HepG2 (cell line): Measurements from ENCODE around the gene MORN1. TPM values are rescaled to one million over a fixed set of nuclear protein-coding genes. Genes with fewer than 3 reads are reported as not detected.

ENCODE experiments used
- DBP ChIP-seq: sonication (generic); formaldehyde crosslinking; IDR thresholded peaks from 2 replicates; pipeline ENCODE4 v1.4.0; 2020; ENCODE audit warnings: missing genetic modification reagents; ENCODE audit errors: not compliant biosample characterization
- ERF ChIP-seq: IDR thresholded peaks from 2 replicates; pipeline ENCODE4 v1.6.1; 2018; ENCODE audit warnings: missing biosample characterization, missing genetic modification reagents
- ESRRA ChIP-seq: sonication (generic); formaldehyde crosslinking; IDR thresholded peaks from 2 replicates; pipeline ENCODE4 v1.5.1; 2020; ENCODE audit warnings: mild to moderate bottlenecking, low read depth, missing genetic modification reagents
- HOXA3 ChIP-seq: sonication (generic); formaldehyde crosslinking; IDR thresholded peaks from 2 replicates; pipeline ENCODE4 v1.5.0; 2020; ENCODE audit warnings: missing genetic modification reagents
- NPAS2 ChIP-seq: sonication (generic); formaldehyde crosslinking; IDR thresholded peaks from 2 replicates; pipeline ENCODE4 v1.8.0; 2022; ENCODE audit warnings: mild to moderate bottlenecking, missing genetic modification reagents, borderline replicate concordance
- SRSF4 ChIP-seq: fragments of 200-400 bp; formaldehyde crosslinking; IDR thresholded peaks from one replicate; pipeline ENCODE4 v1.6.1; 2018; ENCODE audit warnings: mild to moderate bottlenecking, low read depth, low read length, moderate library complexity; ENCODE audit not compliant: poor library complexity, severe bottlenecking
- UBTF ChIP-seq: sonication (generic); formaldehyde crosslinking; IDR thresholded peaks from 2 replicates; pipeline ENCODE4 v1.4.0; 2020; ENCODE audit warnings: mild to moderate bottlenecking, missing genetic modification reagents
- ZFP90 ChIP-seq: sonication (generic); formaldehyde crosslinking; IDR thresholded peaks from 2 replicates; pipeline ENCODE4 v1.8.0; 2022; ENCODE audit warnings: missing genetic modification reagents, mild to moderate bottlenecking, inconsistent platforms, borderline replicate concordance
- ZNF234 ChIP-seq: sonication (generic); formaldehyde crosslinking; conservative IDR thresholded peaks from 2 replicates; pipeline ENCODE4 v1.5.1; 2020; ENCODE audit warnings: mild to moderate bottlenecking, missing genetic modification reagents
- ZNF883 ChIP-seq: sonication (generic); formaldehyde crosslinking; IDR thresholded peaks from 2 replicates; pipeline ENCODE4 v1.5.1; 2020; ENCODE audit warnings: mild to moderate bottlenecking, missing genetic modification reagents; ENCODE audit errors: not compliant biosample characterization
- polyA plus RNA-seq, 8 experiments: library from polyadenylated mRNA; depleted of rRNA in 3 of 8; stranded (reverse) in 7 of 8; unstranded in 1 of 8; fragments of >200 nt; fragmentation: Illumina TruSeq in 4 of 8; extraction: Trizol in 4 of 8; gene quantifications; 2 replicates each; pipeline versions ENCODE4 v1.2.1 to v1.2.3, GENCODE V29; 2011 to 2016; ENCODE audit warnings: low read depth in 4 of 8, missing spikeins in 1 of 8, mixed read lengths in 1 of 8; ENCODE audit not compliant: insufficient read depth in 1 of 8
- total RNA-seq, 5 experiments: library from RNA; depleted of rRNA; stranded (reverse); fragments of >200 nt; fragmentation: Illumina TruSeq; extraction: Trizol; gene quantifications; 2 replicates each; pipeline ENCODE4 v1.2.3, GENCODE V29; 2016; ENCODE audit warnings: low read depth in 1 of 5

The MORN1 gene
- total and polyA plus RNA-seq, 2 of the 13 experiments (the other 11 are each of a cell fraction or from before 2014, with no cell fraction given): 3.1 to 6.5 TPM

GRCh38 chr1:2384130-2384860, 7.1 kb downstream of the MORN1 start (continued):
- TF ChIP-seq UBTF (CRISPR knock-in tag): no peak
- TF ChIP-seq SRSF4: no peak
- no peak for TF ChIP-seq NPAS2
- no peak; the same call in 1 of the 2 replicates for TF ChIP-seq HOXA3 (CRISPR knock-in tag)
- no peak for TF ChIP-seq DBP (CRISPR knock-in tag)
- 0 out of 2 replicates have a peak, but pooled peaks have one; percentile 38 for TF ChIP-seq ZFP90 (CRISPR knock-in tag)
- TF ChIP-seq ZNF883 (CRISPR knock-in tag): no peak
- TF ChIP-seq ESRRA (CRISPR knock-in tag): peak; percentile 56; the same call in 1 of the 2 replicates
- TF ChIP-seq ERF (CRISPR knock-in tag): no peak
- TF ChIP-seq ZNF234: no peak
